HG03095 (cell line): ENCODE results near the gene LRMDA.

Experiments used
- ATAC-seq: cut with Tn5 transposase; IDR thresholded peaks from one replicate; pipeline ENCODE4 v1.9.1; 2021; ENCODE audit warnings: moderate library complexity; ENCODE audit not compliant: unreplicated experiment

The LRMDA gene

GRCh38 chr10:75470901-75471300, 39.5 kb downstream of the LRMDA start:
- ATAC-seq = no peak

GRCh38 chr10:75472685-75473084, 41.3 kb downstream of the LRMDA start:
- ATAC-seq = no peak

- no peak for ATAC-seq
Measured at GRCh38 chr10:75474106-75474505, 42.7 kb downstream of the LRMDA start.

DNA sequence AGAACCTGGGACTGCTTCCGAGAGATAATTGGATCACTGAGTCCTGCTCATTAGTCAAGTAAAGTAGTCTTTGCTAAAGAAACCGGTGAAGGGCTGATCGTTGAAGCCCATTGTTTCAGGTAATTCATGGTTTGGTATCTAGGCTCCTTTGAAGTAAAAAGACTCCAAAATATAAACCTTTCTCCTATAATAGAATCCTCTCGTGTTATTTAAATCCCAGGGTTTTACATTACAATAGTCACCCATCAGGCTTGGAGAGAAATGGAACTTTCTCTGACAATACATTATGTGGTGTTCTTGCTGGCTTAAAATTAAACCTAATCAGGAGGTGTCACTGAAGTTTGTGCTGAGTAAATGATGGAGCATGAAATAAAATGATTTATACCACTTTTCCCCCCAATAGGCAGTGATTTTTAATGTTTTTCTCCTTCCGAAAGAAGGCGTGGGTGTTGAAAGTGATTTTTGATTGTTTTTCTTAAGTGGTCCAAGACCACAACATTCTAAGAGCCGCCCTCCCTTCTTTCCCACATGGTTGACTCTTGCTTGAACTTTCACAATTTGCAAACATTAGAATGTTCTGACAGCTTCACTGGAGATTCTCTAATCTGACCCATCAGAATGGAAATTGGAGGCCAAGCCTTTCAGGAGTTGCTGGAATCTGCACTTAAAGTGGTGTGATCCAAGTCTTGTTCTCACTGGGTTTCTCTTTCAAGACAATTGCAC, 44.2 kb downstream of the LRMDA start:
- no peak for ATAC-seq

GRCh38 chr10:75476569-75476968, 45.1 kb downstream of the LRMDA start:
- no peak for ATAC-seq

DNA sequence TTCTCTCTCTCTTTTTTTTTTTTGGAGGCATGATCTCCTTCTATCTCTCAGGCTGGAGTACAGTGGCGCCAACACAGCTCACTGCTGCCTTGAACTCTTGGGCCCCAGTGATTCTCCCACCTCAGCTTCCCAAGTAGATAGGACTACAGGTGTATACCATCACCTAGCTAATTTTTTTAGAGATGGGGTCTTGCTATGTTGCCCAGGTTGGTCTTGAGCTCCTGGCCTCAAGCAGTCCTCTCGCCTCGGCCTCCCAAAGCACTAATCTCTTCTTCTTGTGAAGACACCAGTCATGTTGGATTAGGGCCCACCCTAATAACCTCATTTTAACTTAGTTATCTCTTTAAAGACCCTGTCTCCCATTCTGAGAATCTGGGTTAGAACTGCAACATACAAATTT, 45.6 kb downstream of the LRMDA start:
- no peak for ATAC-seq

DNA sequence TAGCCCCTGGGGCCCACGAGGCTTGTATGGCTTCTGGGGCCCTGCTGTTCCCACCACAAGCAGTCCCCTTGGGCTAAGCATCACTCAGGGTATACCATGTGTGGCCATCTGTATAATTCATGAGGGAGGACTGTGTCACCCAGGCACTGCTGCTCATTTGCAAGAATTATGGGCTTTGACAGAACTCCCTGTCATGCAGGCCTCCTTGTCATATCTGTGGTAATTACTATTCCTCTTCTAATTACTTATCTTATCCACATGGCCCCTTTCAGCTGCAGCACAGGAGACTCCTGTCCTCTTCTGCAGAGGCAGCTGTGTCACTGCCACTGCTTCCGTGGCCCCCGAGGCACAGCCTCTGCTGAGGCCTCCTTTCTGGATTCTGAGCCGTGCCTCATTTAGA, 46.3 kb downstream of the LRMDA start:
- no peak for ATAC-seq

GRCh38 chr10:75480374-75480773, 49.0 kb downstream of the LRMDA start:
- no peak for ATAC-seq

GRCh38 chr10:75483188-75483587, 51.8 kb downstream of the LRMDA start:
- ATAC-seq = no peak

DNA sequence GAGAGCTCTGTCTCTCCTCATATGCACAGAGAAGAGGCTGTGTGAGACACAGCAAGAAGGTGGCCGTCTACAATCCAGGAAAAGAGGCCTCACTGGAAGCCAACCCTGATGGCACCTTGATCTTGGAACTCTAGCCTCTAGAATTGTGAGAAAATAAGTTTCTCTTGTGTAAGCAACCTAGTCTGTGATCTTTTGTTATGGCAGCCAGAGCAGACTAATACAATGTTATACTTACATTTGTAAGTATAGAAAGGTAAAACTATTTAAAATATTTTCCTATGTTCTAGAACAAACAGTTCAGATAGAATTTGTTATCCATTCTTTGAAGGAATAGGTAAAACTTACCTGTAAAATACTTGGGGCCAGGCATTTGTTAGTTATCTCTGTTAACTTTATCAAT, 53.3 kb downstream of the LRMDA start:
- ATAC-seq = no peak

DNA sequence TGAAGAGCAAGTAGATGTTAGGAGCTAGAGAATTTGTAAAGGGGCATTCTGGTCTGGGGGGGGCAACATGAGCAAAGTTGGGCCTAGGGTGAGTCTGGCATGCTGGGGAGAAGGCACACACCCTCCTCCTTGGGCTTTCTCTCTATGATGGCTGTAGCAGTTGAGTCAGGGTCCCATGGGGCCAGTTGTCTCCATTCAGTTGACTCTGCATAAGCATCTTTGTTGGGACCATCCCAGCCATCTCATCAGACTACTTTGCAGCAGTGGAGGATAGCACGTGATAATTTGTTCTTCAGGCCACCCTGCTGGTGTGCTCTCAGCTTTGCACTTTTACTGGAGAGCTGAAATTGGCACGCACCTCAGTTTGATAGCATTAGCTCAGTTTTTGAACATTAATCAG, 55.2 kb downstream of the LRMDA start:
- ATAC-seq = no peak

DNA sequence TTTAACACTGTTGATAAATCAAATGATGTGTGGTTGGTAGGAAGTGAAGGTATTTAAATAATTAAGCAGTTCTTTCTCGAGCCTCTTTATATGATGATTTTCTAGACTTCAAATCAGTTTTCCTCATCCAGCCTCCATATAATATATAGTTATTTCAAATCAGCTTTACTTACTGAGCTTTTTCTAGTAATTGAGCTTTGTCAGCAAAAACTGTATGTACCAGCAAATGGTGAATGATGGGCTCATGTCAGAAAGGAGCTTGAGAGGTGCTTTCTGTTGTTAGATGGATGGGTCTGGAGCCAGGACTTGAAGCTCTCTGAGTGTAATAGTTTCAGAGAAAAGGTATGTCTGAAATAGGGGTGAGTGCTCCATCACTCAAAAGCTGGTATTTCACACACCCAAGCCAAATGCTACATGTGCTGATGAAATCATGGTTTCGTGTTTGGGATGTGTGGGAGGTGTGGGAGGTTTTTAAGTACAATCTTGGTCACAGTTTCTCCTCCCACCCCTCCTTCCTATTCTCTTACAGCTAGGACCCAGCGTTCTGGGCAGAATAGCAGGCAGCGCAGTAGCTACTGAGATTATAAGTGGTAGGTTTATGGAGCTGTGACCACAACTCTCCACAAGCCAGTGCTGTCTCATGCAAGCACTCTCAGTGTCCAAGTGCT, 55.8 kb downstream of the LRMDA start:
- no peak for ATAC-seq

DNA sequence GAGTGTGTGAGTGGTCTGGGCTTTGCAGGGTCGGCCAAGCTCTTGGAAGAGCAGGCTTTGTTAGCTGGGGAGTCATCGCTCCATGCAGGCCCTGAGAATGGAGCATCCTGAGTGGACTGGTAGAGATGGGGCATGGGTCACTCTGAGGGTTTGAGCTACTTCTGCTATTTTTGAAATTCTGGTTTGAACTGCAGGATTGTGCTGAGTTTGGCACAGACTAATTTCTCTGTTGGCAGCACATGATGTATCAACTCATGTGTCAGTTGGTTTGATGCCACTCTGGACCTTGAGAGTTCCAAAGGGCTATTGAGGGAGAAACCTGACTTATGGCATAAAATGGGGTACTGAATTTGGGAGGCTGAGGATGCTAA, 56.3 kb downstream of the LRMDA start:
- ATAC-seq = no peak

DNA sequence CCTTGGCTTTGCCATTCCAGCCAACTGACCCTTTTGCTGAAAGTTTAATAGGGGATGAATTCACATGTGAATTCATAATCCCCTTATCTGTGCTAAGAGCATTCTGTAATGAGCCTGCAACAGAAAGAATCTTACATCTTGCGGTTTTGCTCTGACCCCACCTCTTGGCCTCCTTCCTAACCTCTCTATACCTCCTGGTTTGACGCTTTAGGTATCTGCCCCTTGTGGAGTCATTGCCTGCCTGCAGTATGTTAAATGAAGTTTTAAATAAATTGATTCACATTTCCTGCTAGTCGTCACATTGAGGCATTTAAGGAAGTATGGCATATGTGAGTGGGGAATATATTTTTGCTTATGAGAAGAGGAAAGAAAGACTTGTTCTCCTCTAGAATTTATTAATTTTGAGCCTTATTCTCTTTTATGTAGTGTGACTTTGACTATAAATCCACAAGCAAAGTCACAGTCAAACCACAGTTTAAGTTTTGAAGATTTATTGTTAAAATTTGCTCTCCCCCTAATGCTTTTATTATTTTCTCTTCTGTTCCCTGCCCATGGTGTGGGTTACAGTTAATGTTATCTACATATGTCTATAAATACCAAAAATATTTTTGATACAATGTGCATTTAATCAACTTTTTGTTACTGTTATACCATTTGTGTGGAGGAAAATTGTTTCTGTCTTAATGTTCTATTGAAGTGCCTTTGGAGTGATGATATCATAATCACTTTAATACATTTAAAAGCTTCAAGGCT, 60.9 kb downstream of the LRMDA start:
- ATAC-seq = no peak

DNA sequence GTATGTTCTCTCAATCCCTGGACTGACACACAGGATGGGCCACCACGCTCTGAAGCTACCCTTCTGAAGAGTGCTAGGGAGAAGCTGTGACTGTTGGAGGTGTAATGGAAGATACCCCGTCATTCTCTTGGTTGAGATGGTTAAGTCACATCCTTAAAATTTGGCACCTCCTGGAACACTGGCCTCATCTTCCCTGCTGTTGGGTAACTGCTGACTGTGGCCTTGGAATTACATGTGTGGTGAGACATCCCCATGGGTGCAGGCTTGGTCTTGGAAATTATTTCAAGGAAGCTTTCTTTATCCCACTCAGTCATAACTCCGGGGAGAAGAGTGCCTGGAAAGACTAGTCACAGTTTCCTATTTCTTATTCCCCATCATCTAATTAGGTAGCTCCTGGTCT, 62.0 kb downstream of the LRMDA start:
- ATAC-seq = no peak

GRCh38 chr10:75495434-75496190, 64.2 kb downstream of the LRMDA start:
- no peak for ATAC-seq

- ATAC-seq = no peak
Measured at GRCh38 chr10:75496191-75496567, 64.8 kb downstream of the LRMDA start.

DNA sequence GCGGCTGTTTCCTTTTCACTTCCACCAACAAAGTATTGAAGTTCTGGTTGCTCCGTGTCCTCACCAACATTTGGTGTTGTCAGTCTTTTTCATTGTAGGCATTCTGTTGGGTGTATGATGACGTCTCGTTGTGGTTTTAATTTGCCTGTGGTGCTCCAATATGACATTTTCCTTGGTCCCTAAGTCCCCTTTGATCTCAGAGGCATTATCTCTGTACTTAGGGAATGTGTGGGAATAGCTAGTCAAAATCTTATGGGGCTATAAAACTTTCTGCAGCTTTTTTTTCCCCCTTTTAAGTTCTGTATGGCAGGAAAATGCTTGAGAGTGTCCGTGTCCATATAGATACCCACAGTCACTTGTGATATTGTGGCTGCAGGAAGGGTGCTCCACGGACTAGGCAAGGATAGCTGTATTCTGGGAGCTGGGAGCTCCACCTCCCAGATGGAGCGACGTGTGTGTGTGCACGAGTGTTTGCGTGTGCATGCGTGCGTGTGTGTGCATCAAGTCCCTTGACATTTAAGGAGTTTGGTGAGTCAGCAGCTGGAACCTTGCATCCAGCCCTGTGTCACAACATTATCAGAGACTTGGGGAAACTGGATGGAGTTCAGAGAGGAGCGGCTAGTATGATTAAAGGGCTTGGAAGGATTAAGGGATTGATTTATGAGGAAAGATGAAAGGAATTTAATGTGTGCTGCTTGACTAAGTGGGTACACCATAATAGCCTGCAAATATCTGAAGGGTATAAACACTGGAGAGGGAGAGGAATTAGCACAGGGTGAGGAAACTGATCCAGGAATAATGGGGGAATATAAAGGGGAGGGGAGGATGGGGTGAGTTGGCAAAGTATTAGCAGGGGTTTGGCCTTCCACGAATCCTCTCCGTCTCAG, 66.8 kb downstream of the LRMDA start:
- no peak for ATAC-seq

DNA sequence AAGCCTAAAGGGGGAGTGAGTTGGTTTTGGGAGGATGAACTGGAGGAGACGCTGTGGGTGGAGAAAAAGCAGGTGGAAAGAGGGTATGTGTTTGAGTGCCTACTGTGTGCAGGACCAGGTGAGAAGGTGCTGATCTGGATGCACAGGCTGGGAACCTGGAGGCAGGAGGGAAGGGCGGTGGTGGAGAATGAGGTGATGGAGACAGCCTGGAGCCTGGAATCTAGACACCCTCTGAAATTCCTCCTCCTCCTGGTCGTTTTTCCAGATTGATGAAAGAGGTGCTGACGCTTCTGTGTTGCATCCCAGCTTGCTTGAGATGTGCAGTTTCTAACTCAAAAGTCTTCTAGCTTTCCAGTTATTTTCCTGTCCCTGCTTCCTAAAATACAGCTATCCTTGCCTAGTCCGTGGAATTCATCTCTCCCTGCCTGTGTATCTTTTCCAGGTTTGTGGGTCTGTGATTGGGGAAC, 67.5 kb downstream of the LRMDA start:
- ATAC-seq = no peak

- ATAC-seq = no peak
Measured at GRCh38 chr10:75499556-75500160, 68.2 kb downstream of the LRMDA start.
